Amygdala (tissue), 56 donors: Measurements from ENCODE around the gene DOLPP1.
"Not testable (repeated sequence)": the region's sequence is repeated elsewhere in the genome, so short reads cannot be mapped to it uniquely, and the experiment has no call there.

Source experiments
- DNase-seq, 56 donors: peaks; one replicate each; lab custom pipeline; 2025; lab: John Stamatoyannopoulos, UW

DOLPP1 gene

GRCh38 chr9:129080601-129081387, at the start of gene DOLPP1:
DOLPP1 (plus strand) TSS chr9:129081111; CDS start chr9:129081132, 21 bp downstream.
- DNase-seq: peak; percentile 94 to 100 (median 98)

GRCh38 chr9:129031514-129031913, 49.4 kb upstream of the DOLPP1 start:
- no peak for DNase-seq

GRCh38 chr9:129032541-129033159, 48.3 kb upstream of the DOLPP1 start:
- no peak for DNase-seq

GRCh38 chr9:129033216-129033615, 47.7 kb upstream of the DOLPP1 start:
- DNase-seq: no peak

GRCh38 chr9:129035838-129036237, 45.1 kb upstream of the DOLPP1 start:
- DNase-seq: not testable (repeated sequence)

- DNase-seq: peak; percentile 40 to 99 (median 97)
These were observed 44.5 kb upstream of the DOLPP1 start, which contains the start of gene MIGA2 for GRCh38 chr9:129036241-129036922. MIGA2 (plus strand) TSS chr9:129036626; CDS start chr9:129040595, 3,969 bp downstream.

- no peak for DNase-seq
These were observed 43.8 kb upstream of the DOLPP1 start for GRCh38 chr9:129036923-129037766.

- DNase-seq: no peak
These were observed 43.2 kb upstream of the DOLPP1 start for GRCh38 chr9:129037767-129038098.

GRCh38 chr9:129038109-129038852, 42.6 kb upstream of the DOLPP1 start:
- DNase-seq: peak in 6 of 56 donors; percentile 3 to 11 (median 10)

GRCh38 chr9:129040113-129040643, 40.7 kb upstream of the DOLPP1 start:
- DNase-seq: no peak

- no peak for DNase-seq
These were observed 38.9 kb upstream of the DOLPP1 start for GRCh38 chr9:129042016-129042415.

- DNase-seq: no peak
These were observed 28.3 kb upstream of the DOLPP1 start for GRCh38 chr9:129052592-129052991.

GRCh38 chr9:129053020-129053419, 27.9 kb upstream of the DOLPP1 start:
- no peak for DNase-seq

- DNase-seq: no peak
These were observed 26.6 kb upstream of the DOLPP1 start for GRCh38 chr9:129054163-129054851.

- no peak for DNase-seq
These were observed 21.7 kb upstream of the DOLPP1 start for GRCh38 chr9:129058965-129059795.

GRCh38 chr9:129059796-129060785, 20.8 kb upstream of the DOLPP1 start:
- no peak for DNase-seq

GRCh38 chr9:129060991-129061390, 19.9 kb upstream of the DOLPP1 start:
- no peak for DNase-seq
